Measurements from ENCODE around the gene DIO3.

- TF ChIP-seq CTCF (IDR thresholded peaks at IDR 0.05; ENCODE audit: low read depth, low read length, poor library complexity, severe bottlenecking) (no peak), EZH2phosphoT487 (IDR thresholded peaks at IDR 0.05; ENCODE audit: borderline replicate concordance, low read length) (no peak)
Observed at GRCh38 chr14:101604935-101605780, 43.9 kb downstream of the DIO3 start.
